GDM1 (cell line): ENCODE measurements around the gene GPRC5C.

Experiments used
- DNase-seq: peaks from one replicate; lab custom pipeline; 2025; lab: John Stamatoyannopoulos, UW

The GPRC5C gene, protein sequence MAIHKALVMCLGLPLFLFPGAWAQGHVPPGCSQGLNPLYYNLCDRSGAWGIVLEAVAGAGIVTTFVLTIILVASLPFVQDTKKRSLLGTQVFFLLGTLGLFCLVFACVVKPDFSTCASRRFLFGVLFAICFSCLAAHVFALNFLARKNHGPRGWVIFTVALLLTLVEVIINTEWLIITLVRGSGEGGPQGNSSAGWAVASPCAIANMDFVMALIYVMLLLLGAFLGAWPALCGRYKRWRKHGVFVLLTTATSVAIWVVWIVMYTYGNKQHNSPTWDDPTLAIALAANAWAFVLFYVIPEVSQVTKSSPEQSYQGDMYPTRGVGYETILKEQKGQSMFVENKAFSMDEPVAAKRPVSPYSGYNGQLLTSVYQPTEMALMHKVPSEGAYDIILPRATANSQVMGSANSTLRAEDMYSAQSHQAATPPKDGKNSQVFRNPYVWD

DNA sequence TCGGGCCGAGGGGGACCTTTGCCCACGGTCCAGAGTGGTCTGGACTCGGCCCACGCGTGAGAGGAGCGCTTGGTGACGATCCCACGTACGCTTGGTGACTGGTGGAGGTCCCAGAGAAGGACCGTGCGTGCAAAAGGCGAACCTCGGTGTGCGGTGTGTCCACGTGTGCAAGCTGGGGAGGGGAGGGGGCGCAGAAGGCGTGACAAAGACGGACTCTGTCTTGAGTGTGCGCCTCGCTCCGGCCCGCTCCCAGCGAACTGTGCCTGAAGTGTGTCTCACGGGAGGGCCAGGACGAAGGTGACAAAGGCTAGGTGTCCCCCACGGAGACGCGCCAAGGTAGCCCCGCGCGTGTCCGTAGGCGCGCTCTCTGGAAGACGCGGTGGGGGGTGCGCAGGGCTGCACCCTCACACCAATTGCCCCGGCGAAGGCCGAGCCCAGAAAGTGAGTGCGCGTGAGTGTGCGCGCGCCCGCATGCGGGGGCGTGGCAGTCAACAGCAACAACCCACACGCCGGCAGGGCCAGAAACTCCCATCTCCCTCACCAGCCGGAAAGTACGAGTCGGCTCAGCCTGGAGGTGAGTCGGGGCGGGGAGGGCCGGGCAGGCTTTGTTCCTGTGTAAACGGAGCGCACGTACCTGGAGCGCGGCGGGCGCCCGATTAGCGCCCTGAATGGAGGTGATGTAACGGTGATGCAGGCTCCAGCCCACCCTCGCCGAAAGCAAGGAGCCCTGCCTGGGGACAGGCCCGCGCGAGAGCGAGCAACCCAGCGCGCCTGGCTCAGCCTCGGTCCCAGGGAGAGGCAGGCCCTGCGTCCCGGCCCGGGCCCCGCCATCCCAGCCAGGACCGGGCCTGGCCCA is at the start of gene GPRC5C:
Gene GPRC5C (plus strand): TSS at position 521 of the 856 bp plus-strand sequence. CDS start 7,689 bp downstream, outside the sequence.
- no peak for DNase-seq

DNA sequence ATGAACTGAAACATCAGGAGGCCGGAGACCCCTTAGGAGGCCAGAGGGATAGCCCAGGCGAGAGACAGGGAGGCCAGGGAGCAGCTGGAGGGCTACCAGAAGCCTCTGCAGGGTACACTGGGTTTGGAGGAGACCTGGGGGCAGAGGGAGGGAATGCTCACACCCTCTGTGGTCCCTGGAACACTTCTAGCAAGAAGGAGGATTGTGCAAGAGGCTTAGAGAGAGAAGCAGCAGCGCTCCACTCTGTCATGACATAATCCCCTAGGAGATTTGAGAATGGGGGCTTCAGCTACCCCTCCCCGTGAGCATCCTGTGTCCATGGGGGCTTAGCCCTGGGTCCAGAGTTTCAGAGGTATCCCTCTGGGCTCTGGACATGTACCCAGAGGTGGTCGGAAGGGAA is 48.7 kb upstream of the GPRC5C start:
- DNase-seq: no peak

DNA sequence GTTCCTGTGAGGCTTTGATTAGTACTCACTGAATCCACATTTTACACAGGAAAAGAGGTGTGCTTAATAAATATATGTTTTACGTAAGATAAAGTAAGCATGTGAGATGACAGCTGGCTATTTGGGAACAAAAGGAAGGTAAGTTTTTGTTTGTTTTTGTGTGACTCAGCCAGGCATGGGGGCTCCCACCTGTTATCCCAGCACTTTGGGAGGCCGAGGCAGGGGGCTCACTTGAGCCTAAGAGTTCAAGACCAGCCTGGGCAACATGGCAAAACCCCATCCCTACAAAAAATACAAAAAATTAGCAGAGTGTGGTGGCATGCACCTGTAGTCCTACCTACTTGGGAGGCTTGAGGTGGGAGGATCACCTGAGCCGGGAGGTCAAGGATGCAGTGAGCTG is 46.7 kb upstream of the GPRC5C start:
- DNase-seq: no peak

DNA sequence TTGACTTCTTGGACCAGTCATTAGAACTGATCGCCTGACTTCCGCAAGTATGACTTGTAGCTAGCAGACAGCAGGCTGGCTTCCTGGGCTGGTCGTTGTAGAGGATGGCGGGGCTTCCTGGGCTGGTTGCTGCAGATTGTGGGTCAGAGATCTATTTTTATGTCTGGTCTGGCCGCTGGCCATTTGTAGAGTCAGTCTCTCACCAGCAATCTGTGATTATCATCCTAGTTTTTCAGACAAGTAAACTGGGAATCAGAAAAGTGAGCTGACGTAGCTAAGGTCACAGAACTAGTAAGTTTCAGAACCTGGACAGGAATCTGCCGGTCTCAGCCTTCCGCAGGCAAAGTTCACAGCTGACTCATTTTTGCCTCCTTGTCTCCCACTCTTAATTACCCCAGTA is 45.5 kb upstream of the GPRC5C start:
- DNase-seq: no peak

DNA sequence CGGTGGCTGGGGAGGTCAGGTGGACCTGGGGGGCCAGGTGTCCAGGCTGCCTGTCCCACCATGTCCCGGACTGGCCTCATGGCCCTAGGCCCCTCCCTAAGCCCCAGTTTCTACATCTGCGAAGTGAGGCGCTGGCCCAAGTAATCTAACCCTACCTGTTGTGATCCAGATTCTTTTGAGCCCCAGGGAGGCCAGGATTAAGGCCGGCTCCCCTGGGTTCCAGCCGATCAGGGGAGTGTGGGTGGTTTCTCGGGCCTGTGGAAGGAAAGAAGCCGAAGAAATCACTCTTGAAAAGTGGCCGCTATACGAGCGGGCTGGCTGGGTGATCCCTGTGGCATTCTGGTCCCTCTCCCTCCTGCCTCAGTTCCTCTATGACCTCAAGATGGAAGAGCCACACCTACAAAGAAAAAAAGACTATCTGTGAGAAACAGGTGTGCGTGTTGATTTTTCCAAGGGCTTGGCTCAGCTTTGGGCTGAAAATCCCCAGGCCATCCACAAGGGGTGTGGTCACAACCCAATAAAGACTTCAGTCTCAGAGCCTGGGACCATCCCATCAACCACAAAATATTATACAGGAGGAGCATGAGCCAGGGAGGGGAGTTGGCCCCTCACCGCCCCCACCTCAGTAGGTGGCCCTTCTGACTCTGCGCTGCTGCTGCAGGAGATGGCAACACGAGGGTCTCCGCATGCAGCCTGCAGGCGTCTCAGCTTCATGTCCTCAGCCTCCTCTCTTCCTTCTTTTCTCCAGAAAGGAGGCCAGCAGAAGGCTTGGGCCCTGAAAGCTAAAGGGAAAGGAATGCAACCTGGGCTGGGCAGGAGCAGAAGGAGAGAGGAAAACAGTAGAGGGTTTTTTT is 44.3 kb upstream of the GPRC5C start:
- DNase-seq: no peak

DNA sequence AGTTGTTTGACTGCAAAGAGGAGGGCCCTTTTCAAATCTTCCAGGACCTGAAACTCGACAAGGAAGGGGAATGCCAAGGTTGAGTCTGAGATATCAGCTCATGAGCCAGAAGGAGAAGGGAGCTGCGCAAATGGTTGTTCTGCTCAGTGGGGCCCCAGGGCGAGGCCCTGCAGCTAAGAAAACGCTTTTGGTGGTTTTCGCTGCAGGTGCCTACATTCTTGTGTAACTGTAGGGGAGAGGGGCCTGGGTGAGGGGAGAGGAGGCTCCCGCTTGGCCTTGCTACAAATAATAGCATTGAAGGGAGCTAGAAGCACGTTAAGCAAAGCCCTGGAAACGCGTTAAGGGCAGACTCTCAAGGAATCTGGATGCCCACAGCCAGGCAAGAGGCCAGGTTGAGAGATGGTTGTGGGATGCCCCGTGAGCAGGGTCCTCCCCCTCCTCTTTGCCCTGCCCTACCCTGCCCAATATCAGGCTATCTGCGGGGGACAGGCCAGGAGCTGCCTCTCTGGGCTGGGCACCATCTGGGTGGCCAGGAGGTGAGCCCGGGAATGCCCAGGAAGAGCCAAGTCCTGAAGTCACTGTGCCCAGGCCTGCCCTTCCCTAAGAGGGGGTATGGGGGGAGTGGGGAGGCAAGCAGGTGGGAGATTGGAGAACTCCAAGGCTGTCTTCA is 42.7 kb upstream of the GPRC5C start:
- DNase-seq: no peak

DNA sequence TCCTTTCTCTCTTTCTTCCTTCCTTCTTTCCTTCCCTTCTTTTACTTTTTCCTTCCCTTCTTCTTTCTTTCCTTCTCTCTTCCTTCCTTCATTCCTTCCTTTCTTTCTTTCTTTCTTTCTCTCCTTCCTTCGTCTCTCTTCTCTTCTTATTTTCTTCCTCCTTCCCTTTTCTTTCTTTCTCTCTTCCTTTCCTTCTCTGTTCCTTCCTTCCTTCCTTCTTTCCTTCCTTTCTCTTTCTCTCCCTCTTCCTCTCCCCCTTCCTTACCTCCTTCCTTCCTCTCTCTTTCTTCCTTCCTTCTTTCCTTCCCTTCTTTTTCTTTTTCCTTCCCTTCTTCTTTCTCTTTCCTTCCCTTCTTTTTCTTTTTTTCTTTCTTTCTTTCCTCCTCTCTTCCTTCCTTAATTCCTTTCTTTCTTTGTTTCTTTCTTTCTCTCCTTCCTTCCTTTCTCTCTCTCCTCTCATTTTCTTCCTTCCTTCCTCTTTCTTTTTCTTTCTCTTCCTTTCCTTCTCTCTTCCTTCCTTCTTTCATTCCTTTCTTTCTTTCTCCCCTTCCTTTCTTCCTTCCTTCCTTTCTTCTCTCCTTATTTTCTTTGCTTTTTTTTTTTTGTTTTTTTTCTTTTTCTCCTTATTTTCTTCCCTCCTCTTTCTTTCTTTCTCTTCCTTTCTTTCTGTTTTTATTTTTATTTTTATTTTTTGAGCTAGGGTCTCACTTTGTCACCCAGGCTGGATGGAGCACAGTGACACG is 41.8 kb upstream of the GPRC5C start:
- DNase-seq: no peak

DNA sequence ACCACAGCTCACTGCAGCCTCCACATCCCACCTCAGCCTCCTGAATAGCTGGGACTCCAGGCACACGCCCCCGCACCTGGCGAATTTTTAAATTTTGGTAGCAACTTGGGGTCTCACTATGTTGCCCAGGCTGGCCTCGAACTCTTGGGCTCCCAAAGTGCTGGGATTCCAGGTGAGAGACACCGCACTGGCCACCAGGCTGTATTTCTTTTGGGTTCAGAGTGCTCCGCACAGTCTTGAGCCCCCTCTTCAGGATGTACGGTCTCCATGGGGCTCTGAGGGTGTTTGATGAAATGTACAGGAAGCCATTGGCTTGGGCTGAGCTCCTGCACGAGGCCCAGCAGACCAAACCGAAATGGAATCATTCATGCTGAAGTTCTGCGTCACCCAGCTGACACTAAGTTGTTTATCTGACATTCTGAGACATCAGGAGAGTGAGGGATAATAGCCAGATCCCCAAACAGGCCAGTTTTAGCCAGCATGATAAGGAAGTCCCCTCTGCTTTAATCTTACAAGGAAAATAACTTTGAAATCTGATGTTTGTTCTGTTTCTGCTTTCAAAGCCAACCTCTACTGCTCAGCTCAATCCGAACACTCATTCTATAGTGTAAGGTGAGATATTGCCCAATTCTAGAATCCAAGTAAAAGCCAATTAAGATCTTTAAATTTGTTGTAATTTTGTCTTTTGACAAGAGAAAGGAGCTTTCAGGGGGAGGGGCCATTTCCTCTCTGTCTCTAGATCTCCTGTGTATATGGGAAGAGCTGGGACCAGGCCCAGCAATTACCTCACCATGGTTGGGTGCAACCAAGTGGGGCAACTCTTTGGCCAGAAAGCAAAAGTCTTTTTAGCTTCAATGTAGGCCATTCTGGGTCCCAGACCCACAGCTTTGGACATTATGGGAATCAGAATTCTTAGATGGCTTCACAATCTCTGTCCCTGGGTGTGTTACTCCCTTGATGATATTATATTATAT is 40.9 kb upstream of the GPRC5C start:
- no peak for DNase-seq

DNA sequence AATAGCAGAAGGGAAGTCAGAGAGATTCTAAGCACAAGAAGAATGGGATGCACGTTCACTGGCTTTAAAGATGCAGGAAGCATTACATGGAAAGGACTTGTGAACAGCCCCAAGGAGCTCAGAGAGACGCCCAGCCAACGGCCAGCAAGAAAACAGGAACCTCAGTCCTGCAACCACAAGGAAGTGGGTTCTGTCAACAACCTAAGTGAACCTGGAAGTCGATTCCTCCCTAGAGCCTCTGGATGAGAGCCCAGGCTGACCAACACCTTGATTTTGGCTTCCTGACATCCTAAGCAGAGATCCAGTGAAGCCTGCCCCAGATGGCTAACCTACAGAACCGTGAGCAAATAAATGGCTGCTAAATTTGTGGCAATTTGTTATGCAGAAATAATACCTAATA is 40.1 kb upstream of the GPRC5C start:
- peak; percentile 54 for DNase-seq

DNA sequence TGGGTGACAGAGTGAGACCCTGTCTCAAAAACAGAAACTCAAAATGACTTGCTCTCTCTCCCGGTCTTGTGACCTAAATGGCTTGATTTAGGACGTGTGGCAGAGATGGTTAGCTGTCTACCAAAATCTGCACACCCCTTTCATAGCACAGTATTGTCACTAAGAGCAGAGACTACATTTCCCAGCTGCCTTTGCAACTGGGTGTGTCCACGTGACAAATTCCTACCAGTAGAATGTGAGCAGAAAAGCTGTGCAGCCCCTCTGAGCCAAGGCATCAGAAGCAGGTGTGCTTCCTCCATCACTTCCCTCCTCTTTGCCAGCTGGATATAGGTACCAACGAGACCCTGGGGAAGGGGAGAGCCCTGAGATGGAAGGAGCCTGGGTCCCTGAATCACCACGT is 39.0 kb upstream of the GPRC5C start:
- DNase-seq: no peak

DNA sequence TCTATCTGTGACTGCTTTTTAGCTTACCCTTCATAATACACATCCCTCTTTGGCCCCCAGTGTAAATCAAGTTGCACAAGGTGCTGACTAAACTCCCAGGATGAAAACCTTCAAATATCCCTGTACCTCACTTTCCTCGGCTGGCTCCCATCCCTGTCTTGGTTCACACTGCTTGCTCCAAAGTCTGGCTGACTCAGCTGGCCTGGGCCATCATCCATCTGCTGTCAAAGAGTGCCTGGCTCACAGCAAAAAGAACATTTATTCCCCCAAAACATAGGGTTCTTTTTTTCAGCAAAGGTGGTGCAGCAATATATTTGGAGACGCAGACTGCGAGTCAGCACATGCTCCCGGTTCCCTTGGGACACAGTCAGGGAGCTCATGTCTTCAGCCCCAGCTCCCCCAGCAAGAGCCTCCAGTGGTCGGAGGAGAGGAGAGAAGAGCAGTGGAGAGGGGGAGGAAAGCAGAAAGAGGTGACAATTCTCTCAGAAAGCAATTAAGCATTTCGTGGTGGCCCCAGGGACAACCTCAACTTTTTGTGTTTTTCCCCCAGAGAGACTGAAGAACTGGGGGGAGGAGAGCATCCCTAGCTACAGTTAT is 38.4 kb upstream of the GPRC5C start:
- no peak for DNase-seq

DNA sequence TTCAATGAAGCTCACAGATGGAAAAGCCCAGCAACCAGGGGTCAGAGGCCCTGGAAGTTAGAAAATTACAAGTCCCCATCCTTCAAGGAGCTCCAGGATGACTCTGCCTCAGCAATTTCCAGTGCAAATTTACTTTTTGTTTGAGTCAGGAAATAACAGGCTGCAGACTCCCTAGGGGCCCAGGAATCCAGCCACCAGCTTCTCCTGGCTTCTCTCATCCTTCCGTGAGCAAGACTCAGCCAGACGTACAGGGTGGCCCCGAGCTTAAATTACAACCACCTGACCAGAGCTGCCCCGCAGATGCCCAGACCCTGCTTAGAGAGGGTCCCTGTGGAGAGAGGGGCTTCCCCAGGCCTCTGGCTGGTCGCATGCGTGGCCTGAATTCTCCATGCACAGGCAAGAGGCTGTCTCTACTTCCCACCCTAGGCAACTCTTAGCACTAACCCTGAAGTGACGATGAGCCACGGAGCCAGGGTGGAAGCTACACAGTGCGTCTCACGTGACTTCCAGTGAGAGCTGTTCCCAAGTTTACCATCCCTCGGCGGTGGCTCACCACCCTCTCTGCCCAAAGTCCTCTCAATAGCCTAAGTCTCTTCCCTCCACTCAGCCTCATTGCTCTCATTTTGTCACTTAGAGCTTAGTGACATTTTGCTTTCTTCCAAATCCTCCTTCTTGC is 37.5 kb upstream of the GPRC5C start:
- DNase-seq: no peak

DNA sequence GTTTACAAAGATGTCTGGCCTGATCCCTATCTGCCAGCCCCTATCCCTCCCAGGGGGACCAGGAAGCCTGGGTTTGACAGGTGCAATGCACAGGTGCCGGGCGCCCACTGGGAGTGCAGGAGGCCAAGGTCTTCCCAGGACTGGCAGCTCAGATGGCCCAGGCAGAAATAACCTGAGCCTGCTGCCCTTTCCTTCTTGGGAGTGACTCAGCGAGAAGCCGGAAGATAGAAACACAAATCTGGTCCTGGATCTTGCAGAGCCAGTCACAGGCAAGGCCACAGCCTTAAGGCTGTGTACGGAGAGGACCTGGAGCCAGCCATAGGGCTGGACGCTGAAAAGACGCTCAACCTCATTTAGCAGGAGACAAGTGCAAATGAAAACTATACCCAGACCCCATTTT is 36.9 kb upstream of the GPRC5C start:
- no peak for DNase-seq

DNA sequence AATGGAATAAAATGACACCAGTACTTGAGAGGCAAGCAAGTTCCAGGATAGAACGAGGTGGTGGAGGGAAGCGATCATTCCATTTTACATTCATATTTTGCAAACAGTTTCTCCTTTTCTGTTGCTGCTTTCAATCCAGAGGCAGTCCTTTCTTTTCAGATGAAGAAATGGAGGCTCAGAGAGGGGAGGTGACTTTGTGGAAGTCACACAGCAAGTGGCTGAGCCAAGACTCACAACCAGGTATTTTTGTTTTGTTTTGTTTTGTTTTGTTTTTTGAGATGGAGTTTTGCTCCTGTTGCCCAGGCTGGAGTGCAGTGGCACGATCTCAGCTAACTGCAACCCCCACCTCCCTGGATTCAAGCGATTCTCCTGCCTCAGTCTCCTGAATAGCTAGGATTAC is 35.3 kb upstream of the GPRC5C start:
- no peak for DNase-seq

DNA sequence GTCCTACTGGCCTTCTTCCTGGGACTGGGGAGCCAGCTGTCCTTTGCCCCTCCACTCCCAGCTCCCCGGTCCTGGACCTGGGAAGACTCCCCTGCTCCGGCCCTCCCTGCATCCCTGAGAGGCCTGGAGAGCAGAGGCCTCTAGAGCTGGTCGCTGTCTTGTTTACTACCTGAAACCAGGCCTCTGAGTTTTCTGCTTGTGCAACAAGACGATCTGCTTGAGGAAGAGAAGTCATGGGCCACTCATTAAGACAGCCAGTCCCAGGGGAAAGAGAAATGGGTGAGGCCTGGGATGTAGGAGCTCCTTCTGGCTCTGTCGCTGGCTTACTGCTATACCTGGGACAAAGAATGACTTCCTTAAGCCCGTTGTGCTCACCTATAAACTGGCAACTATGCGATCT is 29.8 kb upstream of the GPRC5C start:
- no peak for DNase-seq

DNA sequence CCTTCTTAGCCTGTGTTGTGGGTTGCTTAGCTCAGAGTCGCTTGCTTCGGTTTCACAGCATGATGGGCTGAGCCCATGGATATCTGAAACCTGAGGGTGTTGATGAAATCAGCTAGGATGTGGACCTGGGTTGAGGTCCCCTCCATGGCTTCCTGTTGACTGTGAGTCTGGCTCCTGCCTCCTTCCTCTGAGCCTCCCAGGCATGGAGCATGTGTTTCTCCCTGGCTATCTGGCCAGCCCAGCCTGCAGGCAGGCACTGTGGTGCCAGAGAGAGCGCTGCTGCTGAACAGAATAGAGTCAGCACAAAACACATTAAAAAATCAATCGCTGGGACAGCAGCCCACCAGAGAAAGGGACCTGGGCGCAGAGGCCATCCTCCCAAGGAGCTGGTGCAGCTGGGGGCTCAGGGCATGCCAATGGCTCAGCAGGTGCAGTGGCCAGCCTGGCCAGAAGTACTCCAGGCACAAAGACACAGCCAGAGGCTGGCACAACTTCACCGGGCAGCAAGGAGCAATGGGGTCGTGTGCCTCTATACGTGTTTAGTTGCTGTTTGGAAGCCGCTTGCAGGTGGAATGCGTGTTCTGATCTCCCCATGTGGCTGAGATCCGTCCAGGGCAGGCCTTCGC is 28.3 kb upstream of the GPRC5C start:
- DNase-seq: no peak

DNA sequence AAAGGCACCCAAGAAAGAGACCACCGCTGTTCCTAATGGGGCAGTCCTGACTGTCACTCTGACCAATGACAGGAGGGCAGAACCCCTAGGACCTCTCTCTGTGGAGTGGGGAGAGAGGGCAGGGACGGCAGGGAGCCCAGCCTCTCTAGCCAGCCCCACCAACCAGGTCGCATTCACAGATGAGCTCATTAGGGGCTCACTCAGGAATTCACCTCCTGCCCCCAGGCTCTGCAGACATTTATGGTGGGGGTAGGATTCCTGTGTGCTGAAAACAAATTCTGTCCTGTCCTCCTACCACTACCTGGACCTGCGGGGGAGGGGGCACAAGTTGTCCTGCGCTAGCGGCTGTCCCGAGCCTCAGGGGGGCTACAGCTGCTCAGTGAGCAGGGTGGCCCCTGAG is 27.7 kb upstream of the GPRC5C start:
- DNase-seq: no peak

DNA sequence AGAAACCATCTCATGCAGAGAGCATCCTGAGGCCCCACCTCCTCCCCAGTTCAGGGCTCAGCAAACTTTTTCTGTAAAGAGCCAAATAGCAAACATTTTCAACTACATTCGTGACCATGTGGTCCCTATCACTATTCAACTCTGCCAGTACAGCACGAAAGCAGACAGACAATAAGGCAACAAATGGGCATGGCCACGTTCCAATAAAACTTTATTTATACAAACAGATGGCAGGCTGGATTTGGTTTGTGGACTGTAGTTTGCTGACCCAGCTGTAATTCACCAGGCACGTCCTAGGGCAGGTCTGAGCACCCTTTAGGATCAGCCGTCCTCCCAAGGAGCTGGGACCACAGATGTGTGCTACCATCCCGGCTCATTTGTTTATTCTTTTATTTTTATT is 27.1 kb upstream of the GPRC5C start:
- DNase-seq: no peak
